Retinal pigment epithelial cell (primary cell): ENCODE measurements around the gene FBXO17.
A peak's percentile ranks its signal among the peaks of the same experiment; 100 is the strongest.

Source experiments
- DNase-seq: peaks from one replicate; pipeline ENCODE4 v3.0.0-alpha.2; 2010; ENCODE audit warnings: low read depth
- H3K4me3 ChIP-seq: 2 replicates; pipeline ENCODE4 v1.5.1; 2011; ENCODE audit warnings: mild to moderate bottlenecking, low read length, control low read depth, moderate library complexity
- CTCF ChIP-seq: conservative IDR thresholded peaks from 2 replicates; pipeline ENCODE4 v1.5.1; 2011; ENCODE audit warnings: low read depth, low read length, control low read depth, inconsistent platforms

Gene FBXO17, protein sequence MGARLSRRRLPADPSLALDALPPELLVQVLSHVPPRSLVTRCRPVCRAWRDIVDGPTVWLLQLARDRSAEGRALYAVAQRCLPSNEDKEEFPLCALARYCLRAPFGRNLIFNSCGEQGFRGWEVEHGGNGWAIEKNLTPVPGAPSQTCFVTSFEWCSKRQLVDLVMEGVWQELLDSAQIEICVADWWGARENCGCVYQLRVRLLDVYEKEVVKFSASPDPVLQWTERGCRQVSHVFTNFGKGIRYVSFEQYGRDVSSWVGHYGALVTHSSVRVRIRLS

DNA sequence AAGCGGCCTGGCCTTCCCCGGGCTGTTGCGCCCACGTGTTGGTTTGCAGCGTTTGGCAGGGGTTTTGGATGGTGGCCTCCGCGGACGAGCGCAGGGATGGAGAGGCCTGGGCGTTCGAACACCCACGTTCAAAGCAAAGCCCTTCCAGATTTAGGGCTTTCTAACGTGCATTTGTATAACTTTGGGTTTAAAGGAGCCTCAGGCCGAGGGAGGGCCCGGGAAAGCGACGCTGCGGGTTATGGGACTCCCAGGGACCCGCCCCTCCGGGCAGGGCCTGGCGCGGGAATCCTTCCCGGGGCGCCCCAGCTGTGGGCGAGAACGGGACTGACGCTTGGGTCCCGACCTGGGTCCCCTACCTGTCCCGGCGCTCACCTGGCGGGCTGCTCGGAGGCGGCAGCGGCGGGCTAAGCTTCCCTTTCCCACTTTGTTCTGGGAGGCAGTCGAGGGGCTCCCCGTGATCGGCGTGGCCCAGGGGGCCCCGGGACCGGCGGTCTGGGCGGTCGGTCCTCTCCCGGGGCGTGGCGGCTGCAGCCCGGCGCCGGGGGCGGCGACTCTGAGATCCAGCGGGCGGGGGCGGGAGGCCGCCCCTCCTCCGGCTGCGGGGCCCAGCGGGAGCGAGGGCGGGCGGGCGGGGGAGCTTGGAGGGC is at the start of gene FBXO17:
TSS of gene FBXO17 (minus strand) at position 529 of the 647 bp plus-strand sequence. CDS start 25,423 bp downstream, outside the sequence.
- no peak for DNase-seq
- peak within 1 kb of the TSS; percentile 63 for H3K4me3 ChIP-seq
- no peak for TF ChIP-seq CTCF

GRCh38 chr19:39024875-39025641 is 49.5 kb upstream of the FBXO17 start:
- no peak for DNase-seq
- no peak overlapping the region for H3K4me3 ChIP-seq
- no peak for TF ChIP-seq CTCF

GRCh38 chr19:39021063-39021462 is 45.5 kb upstream of the FBXO17 start:
- no peak for TF ChIP-seq CTCF
- no peak overlapping the region for H3K4me3 ChIP-seq
- DNase-seq = no peak

- no peak overlapping the region for H3K4me3 ChIP-seq
- no peak for TF ChIP-seq CTCF
- DNase-seq = no peak
Observed at GRCh38 chr19:39017646-39018045, 42.1 kb upstream of the FBXO17 start.

- no peak overlapping the region for H3K4me3 ChIP-seq
- no peak for TF ChIP-seq CTCF
- DNase-seq = no peak
Observed at GRCh38 chr19:39017026-39017425, 41.5 kb upstream of the FBXO17 start.

GRCh38 chr19:39014037-39014436 is 38.5 kb upstream of the FBXO17 start:
- TF ChIP-seq CTCF = no peak
- no peak for DNase-seq
- no peak overlapping the region for H3K4me3 ChIP-seq
